Natural killer cell treated with Interleukin-12 subunit alpha and Interleukin-12 subunit beta and Interleukin-15 and Interleukin-18, amount 100 ng/mL, for 72 hours (primary cell): ENCODE data around the gene SETDB1. TPM values are rescaled to one million over a fixed set of nuclear protein-coding genes. Genes with fewer than 3 reads are reported as not detected.

ENCODE experiments used
- ATAC-seq, 2 donors: fragments of 150-1000 bp; cut with Tn5 transposase in 1 of 2; sonication (Bioruptor Pico), chemical (Tn5 transposase) in 1 of 2; 2 replicates each; pipeline ENCODE4 v1.10.0; 2021
- DNase-seq: peaks from one replicate; pipeline ENCODE4 v3.0.0; 2022; ENCODE audit warnings: low spot score
- H3K27ac Mint-ChIP-seq, 2 donors: 1 replicate in 1 of 2; 2 replicates in 1 of 2; pipeline ENCODE4 v1.8.0; 2022; ENCODE audit warnings: mixed read lengths in 2 of 2, mild to moderate bottlenecking in 1 of 2, moderate library complexity in 1 of 2
- H3K27me3 Mint-ChIP-seq, 2 donors: 1 replicate in 1 of 2; 2 replicates in 1 of 2; pipeline ENCODE4 v1.8.0; 2022; ENCODE audit warnings: mixed read lengths in 2 of 2
- H3K36me3 Mint-ChIP-seq: one replicate; pipeline ENCODE4 v1.8.0; 2022; ENCODE audit warnings: mixed read lengths
- H3K4me1 Mint-ChIP-seq, 2 donors: 1 replicate in 1 of 2; 2 replicates in 1 of 2; pipeline ENCODE4 v1.8.0; 2022; ENCODE audit warnings: low read depth in 2 of 2, mixed read lengths in 2 of 2, mild to moderate bottlenecking in 1 of 2
- H3K4me3 Mint-ChIP-seq: one replicate; pipeline ENCODE4 v1.8.0; 2022; ENCODE audit warnings: mixed read lengths
- H3K9me3 Mint-ChIP-seq: 2 replicates; pipeline ENCODE4 v1.8.0; 2022; ENCODE audit warnings: mixed read lengths
- total RNA-seq, 2 donors: library from RNA; stranded (reverse); gene quantifications; one replicate each; pipeline ENCODE4 v1.2.3, GENCODE V29; 2022

The SETDB1 gene
- total RNA-seq, 2 donors from 2014 or later: 57.8 to 73.6 TPM

DNA sequence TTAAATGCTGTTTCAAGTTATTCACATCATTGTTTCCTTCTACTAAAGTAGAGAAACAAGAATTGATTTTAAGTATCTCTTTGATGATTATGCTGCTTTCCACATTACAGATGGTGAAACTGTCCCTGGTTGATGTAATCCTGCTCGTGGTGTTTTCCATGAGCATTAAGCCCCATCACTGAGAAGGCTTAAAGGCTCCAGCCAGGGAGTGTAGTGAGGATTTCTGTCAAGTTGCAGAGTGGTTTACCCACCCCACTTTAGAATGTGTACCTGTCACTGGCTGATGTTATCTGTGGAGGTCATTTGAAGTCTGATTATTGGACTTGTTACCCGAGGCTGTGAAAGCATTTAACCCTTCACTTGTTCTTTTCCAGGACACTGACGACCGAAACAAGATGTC is 35.6 kb downstream of the SETDB1 start:
- peaks cover 5 to 10% of the 10 kb centered on the region in 2 donors for H3K4me1 Mint-ChIP-seq

GRCh38 chr1:150963321-150964163 is 37.4 kb downstream of the SETDB1 start:
- peaks cover 11 to 13% of the 10 kb centered on the region in 2 donors for H3K4me1 Mint-ChIP-seq
- ATAC-seq (no peak), DNase-seq (no peak)
- no peaks in the 10 kb centered on the region for H3K27me3 Mint-ChIP-seq
- H3K36me3 Mint-ChIP-seq: peaks cover 27% of the 10 kb centered on the region
- H3K4me3 Mint-ChIP-seq: no peak overlapping the region
- no peaks in the 10 kb centered on the region for H3K9me3 Mint-ChIP-seq
- H3K27ac Mint-ChIP-seq: peak overlapping the region; percentile 21 to 82

More for the DNA sequence above, 35.6 kb downstream of the SETDB1 start:
- H3K9me3 Mint-ChIP-seq: no peaks in the 10 kb centered on the region
- H3K27ac Mint-ChIP-seq: no peak overlapping the region
- H3K36me3 Mint-ChIP-seq: peaks cover 21% of the 10 kb centered on the region
- ATAC-seq (no peak), DNase-seq (no peak)
- H3K27me3 Mint-ChIP-seq: no peaks in the 10 kb centered on the region
- no peak overlapping the region for H3K4me3 Mint-ChIP-seq

- Mint-ChIP-seq H3K27ac (no peak overlapping the region), H3K36me3 (peaks cover 22% of the 10 kb centered on the region), H3K4me3 (no peak overlapping the region), H3K9me3 (no peaks in the 10 kb centered on the region), H3K4me1 (peaks cover 11 to 18% of the 10 kb centered on the region in 2 donors), H3K27me3 (no peaks in the 10 kb centered on the region)
- DNase-seq: no peak
- no peak for ATAC-seq
These were observed 38.0 kb downstream of the SETDB1 start for GRCh38 chr1:150964164-150964489.

DNA sequence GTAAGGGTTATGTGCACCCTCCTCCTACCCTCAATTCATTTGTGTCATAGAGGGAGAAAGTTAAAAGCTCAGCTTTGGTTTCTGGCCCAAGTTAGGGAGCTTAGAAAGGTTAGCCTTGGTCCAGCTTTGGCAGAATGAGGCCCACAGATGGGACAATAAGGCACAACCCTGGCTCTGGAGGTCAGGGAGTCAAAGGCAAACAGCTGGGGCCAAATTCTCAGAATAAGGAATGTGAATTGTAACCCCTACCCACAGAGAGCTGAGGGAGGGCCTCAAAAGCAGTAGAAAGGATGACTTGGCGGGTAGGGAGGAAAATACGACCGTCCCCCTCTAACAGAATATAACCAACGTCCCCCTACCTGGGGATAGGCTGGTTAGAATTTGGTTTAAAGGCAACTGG is 39.4 kb downstream of the SETDB1 start:
- Mint-ChIP-seq H3K9me3 (no peaks in the 10 kb centered on the region), H3K4me1 (peaks cover 15 to 23% of the 10 kb centered on the region in 2 donors), H3K4me3 (no peak overlapping the region), H3K27ac (no peak overlapping the region), H3K27me3 (no peaks in the 10 kb centered on the region), H3K36me3 (peaks cover 15% of the 10 kb centered on the region)
- DNase-seq: no peak
- no peak for ATAC-seq

DNA sequence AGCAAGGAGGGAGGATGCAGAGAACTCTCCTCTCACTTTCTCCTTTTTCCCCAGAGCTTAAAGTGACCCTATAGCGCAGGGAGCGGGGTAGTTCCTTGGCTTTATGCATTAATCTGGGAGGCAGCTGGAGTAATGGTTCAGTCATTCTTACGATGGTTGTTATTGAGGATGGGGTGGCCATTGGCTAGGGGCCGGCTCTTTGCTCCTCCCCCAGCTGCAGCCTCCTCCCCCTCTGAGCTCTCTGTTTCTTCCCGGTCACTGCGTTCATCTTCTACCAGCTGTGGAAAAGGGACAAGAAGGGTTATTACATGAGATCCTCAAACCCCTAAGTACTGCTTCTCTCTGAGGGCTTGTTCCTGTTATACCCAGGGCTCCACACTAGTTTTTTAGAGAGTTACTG is 39.8 kb downstream of the SETDB1 start:
- no peak for ATAC-seq
- H3K9me3 Mint-ChIP-seq: no peaks in the 10 kb centered on the region
- H3K27me3 Mint-ChIP-seq: no peaks in the 10 kb centered on the region
- no peak for DNase-seq
- no peak overlapping the region for H3K4me3 Mint-ChIP-seq
- peak overlapping the region in 1 of 2 donors; percentile 29 for H3K27ac Mint-ChIP-seq
- H3K36me3 Mint-ChIP-seq: peaks cover 15% of the 10 kb centered on the region
- H3K4me1 Mint-ChIP-seq: peaks cover 19 to 27% of the 10 kb centered on the region in 2 donors

DNA sequence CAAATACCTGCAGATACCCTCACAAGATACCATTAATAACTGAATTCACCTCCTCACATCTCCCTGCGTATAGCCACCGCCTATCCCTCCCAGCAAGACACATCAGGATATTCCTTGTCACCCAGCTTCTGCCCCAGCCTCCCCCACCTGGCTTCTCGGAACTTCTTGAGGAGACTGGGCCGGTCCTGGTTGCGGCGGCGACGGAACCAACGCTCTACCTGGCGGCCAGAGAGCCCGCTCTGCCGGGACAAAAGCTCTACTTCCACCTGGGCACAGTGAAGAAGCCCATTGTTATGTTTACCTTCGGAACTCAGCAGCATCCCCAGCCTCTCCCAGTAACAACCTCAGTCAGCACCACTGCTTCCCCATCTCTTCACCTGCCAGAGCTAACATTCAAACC is 41.8 kb downstream of the SETDB1 start:
- no peak overlapping the region for H3K4me3 Mint-ChIP-seq
- ATAC-seq (no peak), DNase-seq (no peak)
- H3K9me3 Mint-ChIP-seq: no peaks in the 10 kb centered on the region
- peaks cover 15% of the 10 kb centered on the region for H3K36me3 Mint-ChIP-seq
- H3K27ac Mint-ChIP-seq: no peak overlapping the region
- H3K27me3 Mint-ChIP-seq: no peaks in the 10 kb centered on the region
- peaks cover 36 to 41% of the 10 kb centered on the region in 2 donors for H3K4me1 Mint-ChIP-seq

DNA sequence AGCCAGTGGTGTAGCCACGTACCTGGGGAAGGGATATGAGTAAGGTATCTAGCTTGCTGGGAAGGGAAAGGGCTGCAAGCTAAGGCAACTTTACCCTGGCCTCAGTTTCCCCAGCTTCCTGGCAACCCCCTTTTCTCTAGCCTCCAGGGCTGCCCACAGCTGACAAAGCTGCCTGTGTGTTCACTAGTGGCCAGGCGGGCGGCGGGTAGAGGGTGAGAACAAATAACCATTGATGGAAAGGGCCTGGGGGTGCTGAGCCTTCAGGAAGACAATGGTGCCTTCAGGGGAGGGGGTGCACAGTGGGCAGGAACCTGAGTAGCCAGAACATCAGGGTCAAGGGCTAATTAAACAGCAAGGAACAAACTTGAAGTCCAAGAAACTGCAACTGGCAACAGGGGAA is 42.3 kb downstream of the SETDB1 start:
- Mint-ChIP-seq H3K27ac (no peak overlapping the region), H3K27me3 (no peaks in the 10 kb centered on the region), H3K4me1 (peaks cover 41 to 46% of the 10 kb centered on the region in 2 donors), H3K9me3 (no peaks in the 10 kb centered on the region), H3K36me3 (peaks cover 15% of the 10 kb centered on the region), H3K4me3 (no peak overlapping the region)
- no peak for DNase-seq
- no peak for ATAC-seq

DNA sequence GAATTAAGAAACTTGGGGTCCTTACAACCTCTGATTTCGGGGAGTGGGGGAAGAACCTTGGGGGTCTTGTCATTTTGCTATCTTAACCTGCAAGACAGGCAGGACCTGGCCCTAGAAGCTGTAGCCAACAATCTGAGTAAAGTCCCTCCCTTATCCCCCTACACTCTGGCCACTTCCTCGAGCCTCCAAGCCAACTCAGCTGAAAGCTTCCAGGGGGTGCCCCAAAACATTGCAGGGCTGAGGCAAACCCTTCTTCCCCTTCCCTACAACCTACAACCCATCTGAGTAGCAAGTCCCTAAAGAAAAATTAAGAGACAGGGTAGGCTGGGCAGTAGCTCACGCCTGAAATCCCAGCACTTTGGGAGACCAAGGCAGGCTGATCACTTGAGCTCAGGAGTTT is 43.5 kb downstream of the SETDB1 start:
- H3K27me3 Mint-ChIP-seq: no peaks in the 10 kb centered on the region
- no peak for ATAC-seq
- H3K36me3 Mint-ChIP-seq: peaks cover 15% of the 10 kb centered on the region
- H3K27ac Mint-ChIP-seq: peak overlapping the region; percentile 74 to 93
- H3K4me1 Mint-ChIP-seq: peaks cover 41 to 46% of the 10 kb centered on the region in 2 donors
- DNase-seq: no peak
- H3K4me3 Mint-ChIP-seq: no peak overlapping the region
- H3K9me3 Mint-ChIP-seq: no peaks in the 10 kb centered on the region

DNA sequence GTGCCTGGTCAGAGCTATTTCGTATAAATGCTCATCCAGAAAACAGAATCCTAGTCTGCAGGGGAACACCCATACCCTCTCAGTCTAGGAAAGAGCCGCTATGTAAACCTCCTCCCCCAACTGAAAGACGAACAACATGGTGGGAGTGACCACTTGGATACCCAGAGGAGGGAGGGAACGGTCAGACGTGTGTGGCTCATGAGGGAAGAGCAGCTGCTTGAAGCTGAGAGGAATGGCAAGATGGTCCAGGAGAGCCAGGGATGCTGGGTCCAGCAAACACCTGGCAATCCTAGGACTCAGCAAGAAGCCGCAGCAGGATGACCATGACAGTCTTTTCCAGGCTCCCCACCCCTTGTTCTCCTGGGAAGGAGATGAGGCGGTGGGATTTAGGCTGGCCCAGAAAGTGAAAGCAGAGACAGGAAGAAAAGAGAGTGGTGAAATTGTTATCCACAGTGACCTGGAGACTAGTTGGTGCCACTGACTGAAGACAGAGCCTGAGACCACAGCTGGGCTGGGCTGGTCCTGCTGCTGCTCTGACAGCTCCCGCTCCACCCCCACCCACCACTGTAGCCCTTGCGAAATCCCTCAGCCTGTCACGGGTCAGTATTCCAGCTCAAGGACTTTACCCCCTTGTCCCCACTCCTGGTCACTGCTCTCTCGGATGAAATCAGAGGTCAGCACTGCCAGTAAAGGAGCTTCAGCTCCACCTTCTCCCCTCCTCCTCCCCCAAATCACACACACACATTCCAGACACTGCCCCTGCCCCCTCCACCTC is 44.8 kb downstream of the SETDB1 start:
- H3K4me1 Mint-ChIP-seq: peaks cover 43 to 48% of the 10 kb centered on the region in 2 donors
- H3K27me3 Mint-ChIP-seq: no peaks in the 10 kb centered on the region
- no peaks in the 10 kb centered on the region for H3K9me3 Mint-ChIP-seq
- H3K4me3 Mint-ChIP-seq: peak overlapping the region; percentile 56
- no peak for ATAC-seq
- H3K36me3 Mint-ChIP-seq: peaks cover 15% of the 10 kb centered on the region
- no peak for DNase-seq
- H3K27ac Mint-ChIP-seq: peak overlapping the region; percentile 74 to 93

- Mint-ChIP-seq H3K9me3 (no peaks in the 10 kb centered on the region), H3K27me3 (no peaks in the 10 kb centered on the region), H3K27ac (peak overlapping the region; percentile 74 to 93), H3K4me3 (peak overlapping the region; percentile 88), H3K4me1 (peaks cover 44 to 50% of the 10 kb centered on the region in 2 donors), H3K36me3 (peaks cover 8% of the 10 kb centered on the region)
- no peak for ATAC-seq
- no peak for DNase-seq
These were observed 45.6 kb downstream of the SETDB1 start for GRCh38 chr1:150971583-150972416.

- Mint-ChIP-seq H3K27ac (peak overlapping the region; percentile 74 to 93), H3K9me3 (no peaks in the 10 kb centered on the region), H3K4me1 (peaks cover 50 to 57% of the 10 kb centered on the region in 2 donors), H3K4me3 (peak overlapping the region; percentile 88), H3K36me3 (peaks cover 8% of the 10 kb centered on the region), H3K27me3 (no peaks in the 10 kb centered on the region)
- DNase-seq (no peak), ATAC-seq (no peak)
These were observed 46.3 kb downstream of the SETDB1 start for GRCh38 chr1:150972417-150972940.

DNA sequence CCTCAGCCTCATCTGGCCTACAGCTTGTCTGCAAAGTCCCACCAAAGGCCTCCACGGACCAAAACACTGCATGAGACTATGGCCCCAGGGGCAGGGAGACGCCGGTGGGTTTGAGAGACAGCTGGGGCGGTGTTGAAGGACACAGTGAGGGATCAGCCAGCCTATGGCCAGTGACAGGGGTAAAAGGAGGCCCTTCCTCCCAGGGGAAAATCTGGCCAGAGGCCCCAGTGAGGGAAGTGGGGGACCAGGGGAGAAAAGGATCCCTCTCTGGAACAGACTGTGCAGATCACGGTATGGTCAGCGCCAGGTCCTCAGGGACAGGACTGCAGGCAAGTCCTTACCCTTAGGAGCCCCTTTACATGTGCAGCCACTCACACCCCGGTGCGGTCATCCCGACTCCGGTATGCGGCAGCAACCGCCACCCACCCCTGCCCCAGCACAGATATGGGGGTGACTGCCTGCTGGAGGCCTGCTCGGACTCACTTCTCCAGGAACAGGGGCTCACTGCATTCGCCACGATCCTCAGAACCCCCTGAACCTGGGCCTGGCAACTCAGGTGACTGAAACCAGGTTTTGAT is 47.2 kb downstream of the SETDB1 start:
- DNase-seq: no peak

More for the DNA sequence above, 47.2 kb downstream of the SETDB1 start:
- no peak for ATAC-seq
- H3K4me1 Mint-ChIP-seq: peaks cover 49 to 57% of the 10 kb centered on the region in 2 donors
- H3K27me3 Mint-ChIP-seq: no peaks in the 10 kb centered on the region
- no peaks in the 10 kb centered on the region for H3K36me3 Mint-ChIP-seq
- H3K4me3 Mint-ChIP-seq: peak overlapping the region; percentile 88
- H3K27ac Mint-ChIP-seq: peak overlapping the region; percentile 74 to 93
- H3K9me3 Mint-ChIP-seq: no peaks in the 10 kb centered on the region
